Peyer's patch (tissue), 4 donors: ENCODE data around the gene SPRR2A.

Experiments used
- POLR2A ChIP-seq, 2 donors: fragments of 450-650 bp; IDR thresholded peaks; one replicate each; pipeline ENCODE4 v1.5.1; 2017; ENCODE audit warnings: antibody characterized with exemption in 2 of 2, mild to moderate bottlenecking in 2 of 2, moderate library complexity in 2 of 2
- TF ChIP-seq, protein P1 (sequence below), 6 experiments: fragments of 450-650 bp in 4 of 6; fragments of 200-600 bp in 2 of 6; sonication (generic) in 1 of 6; IDR thresholded peaks; one replicate each; pipeline ENCODE4 v1.5.1; 2017 to 2019; ENCODE audit warnings: antibody characterized with exemption in 6 of 6, mild to moderate bottlenecking in 3 of 6, moderate library complexity in 1 of 6

GRCh38 chr1:153095764-153096163, 38.5 kb upstream of the SPRR2A start:
- TF ChIP-seq POLR2A (IDR thresholded peaks at IDR 0.05) = no peak
- TF ChIP-seq, protein P1, sequence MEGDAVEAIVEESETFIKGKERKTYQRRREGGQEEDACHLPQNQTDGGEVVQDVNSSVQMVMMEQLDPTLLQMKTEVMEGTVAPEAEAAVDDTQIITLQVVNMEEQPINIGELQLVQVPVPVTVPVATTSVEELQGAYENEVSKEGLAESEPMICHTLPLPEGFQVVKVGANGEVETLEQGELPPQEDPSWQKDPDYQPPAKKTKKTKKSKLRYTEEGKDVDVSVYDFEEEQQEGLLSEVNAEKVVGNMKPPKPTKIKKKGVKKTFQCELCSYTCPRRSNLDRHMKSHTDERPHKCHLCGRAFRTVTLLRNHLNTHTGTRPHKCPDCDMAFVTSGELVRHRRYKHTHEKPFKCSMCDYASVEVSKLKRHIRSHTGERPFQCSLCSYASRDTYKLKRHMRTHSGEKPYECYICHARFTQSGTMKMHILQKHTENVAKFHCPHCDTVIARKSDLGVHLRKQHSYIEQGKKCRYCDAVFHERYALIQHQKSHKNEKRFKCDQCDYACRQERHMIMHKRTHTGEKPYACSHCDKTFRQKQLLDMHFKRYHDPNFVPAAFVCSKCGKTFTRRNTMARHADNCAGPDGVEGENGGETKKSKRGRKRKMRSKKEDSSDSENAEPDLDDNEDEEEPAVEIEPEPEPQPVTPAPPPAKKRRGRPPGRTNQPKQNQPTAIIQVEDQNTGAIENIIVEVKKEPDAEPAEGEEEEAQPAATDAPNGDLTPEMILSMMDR (IDR thresholded peaks at IDR 0.05) = no peak
